HEK293T (cell line): Measurements from ENCODE around the gene TOMT.
"Not testable (repeated sequence)": the region's sequence is repeated elsewhere in the genome, so short reads cannot be mapped to it uniquely, and the experiment has no call there.

Experiments used
- SP1 ChIP-seq: fragments of 450-650 bp; IDR thresholded peaks from 2 replicates; pipeline ENCODE4 v1.6.1; 2017
- TARDBP ChIP-seq: fragments of 450-650 bp; IDR thresholded peaks from 2 replicates; pipeline ENCODE4 v1.6.1; 2016
- TF ChIP-seq, protein P1 (sequence below): fragments of 450-650 bp; IDR thresholded peaks from 2 replicates; pipeline ENCODE4 v1.6.1; 2016

- TF ChIP-seq, protein P1, sequence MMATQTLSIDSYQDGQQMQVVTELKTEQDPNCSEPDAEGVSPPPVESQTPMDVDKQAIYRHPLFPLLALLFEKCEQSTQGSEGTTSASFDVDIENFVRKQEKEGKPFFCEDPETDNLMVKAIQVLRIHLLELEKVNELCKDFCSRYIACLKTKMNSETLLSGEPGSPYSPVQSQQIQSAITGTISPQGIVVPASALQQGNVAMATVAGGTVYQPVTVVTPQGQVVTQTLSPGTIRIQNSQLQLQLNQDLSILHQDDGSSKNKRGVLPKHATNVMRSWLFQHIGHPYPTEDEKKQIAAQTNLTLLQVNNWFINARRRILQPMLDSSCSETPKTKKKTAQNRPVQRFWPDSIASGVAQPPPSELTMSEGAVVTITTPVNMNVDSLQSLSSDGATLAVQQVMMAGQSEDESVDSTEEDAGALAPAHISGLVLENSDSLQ = not testable (repeated sequence)
- not testable (repeated sequence) for TF ChIP-seq TARDBP, SP1
These were observed 36.8 kb downstream of the TOMT start for GRCh38 chr11:72142543-72142942.
